NT2/D1 (cell line): Measurements from ENCODE around the gene NKRF.

Experiments
- DNase-seq: peaks from one replicate; pipeline ENCODE4 v3.0.0-alpha.2; 2011; ENCODE audit warnings: low read depth, low spot score
- H3K27me3 ChIP-seq: 2 replicates; pipeline ENCODE4 v1.6.0; 2011; ENCODE audit warnings: mild to moderate bottlenecking; ENCODE audit not compliant: insufficient read length, insufficient read depth
- H3K36me3 ChIP-seq: 2 replicates; pipeline ENCODE4 v1.6.1; 2011; ENCODE audit warnings: mild to moderate bottlenecking, low read length, mixed read lengths; ENCODE audit not compliant: insufficient read depth, insufficient read length
- H3K4me1 ChIP-seq: 2 replicates; pipeline ENCODE4 v1.5.1; 2011; ENCODE audit not compliant: insufficient read depth, insufficient read length
- H3K4me3 ChIP-seq: 2 replicates; pipeline ENCODE4 v1.5.1; 2011; ENCODE audit warnings: low read depth; ENCODE audit not compliant: insufficient read length
- H3K9ac ChIP-seq: 2 replicates; pipeline ENCODE4 v1.6.0; 2011; ENCODE audit warnings: low read depth; ENCODE audit not compliant: insufficient read length
- H3K9me3 ChIP-seq: 2 replicates; pipeline ENCODE4 v1.5.1; 2011; ENCODE audit warnings: mild to moderate bottlenecking, low read length; ENCODE audit not compliant: insufficient read depth
- SUZ12 ChIP-seq: IDR thresholded peaks from 2 replicates; pipeline ENCODE4 v1.6.1; 2011; ENCODE audit not compliant: insufficient read length, insufficient read depth; ENCODE audit errors: extremely low read depth
- YY1 ChIP-seq: IDR thresholded peaks from 2 replicates; pipeline ENCODE4 v1.6.1; 2011; ENCODE audit not compliant: insufficient read length, insufficient read depth
- ZNF274 ChIP-seq: IDR thresholded peaks from 2 replicates; pipeline ENCODE4 v1.6.1; 2011; ENCODE audit warnings: mild to moderate bottlenecking, low read depth, low read length

NKRF gene

DNA sequence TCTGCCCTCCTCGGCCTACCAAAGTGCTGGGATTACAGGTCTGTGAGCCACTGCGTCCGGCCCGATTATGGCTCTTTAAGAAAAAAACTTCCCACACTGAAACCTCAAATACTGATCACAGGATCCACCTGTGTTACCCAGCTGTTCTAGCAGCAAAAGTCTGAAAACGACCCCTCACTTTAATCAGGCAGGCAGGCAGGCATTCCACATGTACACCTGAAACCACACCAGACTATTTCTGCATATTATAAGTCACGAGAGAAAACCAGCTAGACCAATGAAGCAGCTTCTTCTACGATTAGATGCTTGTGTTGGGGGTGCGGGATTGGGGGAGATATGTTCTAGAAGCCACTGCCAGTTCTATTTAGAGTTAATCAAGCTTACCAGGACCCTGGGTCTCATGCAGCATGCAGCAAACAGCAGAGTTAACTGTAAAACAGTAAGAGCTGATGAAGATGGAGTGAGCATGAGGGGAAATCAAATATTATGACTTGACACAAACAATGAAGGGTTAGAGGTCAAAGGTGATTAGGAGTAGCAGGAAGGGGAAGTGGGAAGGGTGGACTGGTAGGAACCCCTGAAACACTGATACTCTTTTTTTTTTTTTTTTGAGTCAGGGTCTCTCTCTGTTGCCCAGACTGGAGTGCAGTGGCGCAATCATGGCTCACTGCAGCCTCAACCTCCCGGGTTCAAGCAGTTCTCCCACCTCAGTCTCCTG is 18.9 kb upstream of the NKRF start:
- no peak overlapping the region for H3K9ac ChIP-seq
- no peaks in the 10 kb centered on the region for H3K4me1 ChIP-seq
- H3K36me3 ChIP-seq: peaks cover 23% of the 10 kb centered on the region
- H3K4me3 ChIP-seq: no peak overlapping the region
- TF ChIP-seq YY1: no peak
- no peaks in the 10 kb centered on the region for H3K9me3 ChIP-seq
- H3K27me3 ChIP-seq: no peaks in the 10 kb centered on the region
- no peak for DNase-seq

DNA sequence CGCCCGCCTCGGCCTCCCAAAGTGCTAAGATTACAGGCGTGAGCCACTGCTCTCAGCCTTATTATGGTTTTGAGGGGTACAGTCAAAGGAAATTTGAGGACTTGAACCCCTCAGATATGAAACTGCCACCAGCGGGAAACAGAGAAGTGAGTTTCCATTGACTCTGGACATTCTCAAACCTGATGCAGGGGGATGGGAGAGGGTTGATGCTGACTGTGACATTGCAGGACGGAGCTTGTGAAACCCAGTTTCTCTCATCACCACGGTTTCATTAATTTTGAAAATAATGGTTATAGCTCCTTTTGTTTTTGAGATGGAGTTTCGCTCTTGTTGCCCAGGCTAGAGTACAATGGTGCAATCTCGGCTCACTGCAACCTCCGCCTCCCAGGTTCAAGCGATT is 18.2 kb upstream of the NKRF start:
- H3K27me3 ChIP-seq: no peaks in the 10 kb centered on the region
- no peaks in the 10 kb centered on the region for H3K4me1 ChIP-seq
- no peak overlapping the region for H3K9ac ChIP-seq
- DNase-seq: no peak
- no peak overlapping the region for H3K4me3 ChIP-seq
- H3K9me3 ChIP-seq: no peaks in the 10 kb centered on the region
- peaks cover 21% of the 10 kb centered on the region for H3K36me3 ChIP-seq
- TF ChIP-seq YY1 (no peak), SUZ12 (no peak), ZNF274 (no peak)

DNA sequence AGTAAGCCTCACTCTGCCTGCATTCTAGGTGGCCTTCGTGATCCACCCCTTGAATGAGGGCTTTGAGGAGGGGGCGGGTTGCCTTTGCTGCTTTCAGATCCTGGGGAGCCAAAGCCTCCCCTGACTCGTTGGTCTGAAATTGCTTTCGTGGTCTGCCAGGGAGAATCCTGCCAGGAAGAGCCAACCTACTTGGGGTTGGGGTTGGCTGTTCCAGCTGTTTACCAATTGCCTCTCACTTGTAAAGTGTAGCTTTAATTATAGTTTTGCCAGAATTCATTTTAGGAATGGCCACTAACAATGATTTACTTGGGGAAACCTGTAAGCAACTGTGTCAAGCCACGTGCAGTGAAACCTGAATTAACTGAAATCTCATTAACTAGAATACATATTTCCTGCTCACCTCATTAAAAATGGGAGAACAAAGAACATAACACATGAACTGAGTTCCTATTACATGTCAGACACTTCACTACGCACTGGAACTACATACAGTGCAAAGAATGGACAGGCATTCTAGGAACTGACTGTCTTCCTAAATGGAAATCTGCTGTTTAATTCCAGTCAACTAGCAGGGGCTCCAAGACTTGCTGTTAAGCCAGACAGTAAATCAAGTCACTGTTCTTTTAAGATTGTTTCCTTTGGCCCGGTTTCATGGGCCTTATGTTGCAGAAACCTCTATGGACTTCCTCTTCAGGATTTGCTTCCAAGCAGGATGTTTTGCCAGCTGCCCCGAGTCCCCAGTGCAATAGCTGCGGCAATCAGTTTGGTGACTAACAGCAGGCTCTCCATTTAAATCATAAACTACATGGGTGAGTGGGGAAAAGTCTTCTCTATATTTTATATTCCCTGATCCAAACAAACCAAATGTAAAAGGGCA is 16.4 kb upstream of the NKRF start:
- H3K9ac ChIP-seq: no peak overlapping the region
- DNase-seq: no peak
- H3K27me3 ChIP-seq: no peaks in the 10 kb centered on the region
- no peaks in the 10 kb centered on the region for H3K4me1 ChIP-seq
- peaks cover 13% of the 10 kb centered on the region for H3K36me3 ChIP-seq
- no peak for TF ChIP-seq SUZ12
- TF ChIP-seq ZNF274: no peak
- TF ChIP-seq YY1: no peak
- H3K9me3 ChIP-seq: no peaks in the 10 kb centered on the region
- H3K4me3 ChIP-seq: no peak overlapping the region

DNA sequence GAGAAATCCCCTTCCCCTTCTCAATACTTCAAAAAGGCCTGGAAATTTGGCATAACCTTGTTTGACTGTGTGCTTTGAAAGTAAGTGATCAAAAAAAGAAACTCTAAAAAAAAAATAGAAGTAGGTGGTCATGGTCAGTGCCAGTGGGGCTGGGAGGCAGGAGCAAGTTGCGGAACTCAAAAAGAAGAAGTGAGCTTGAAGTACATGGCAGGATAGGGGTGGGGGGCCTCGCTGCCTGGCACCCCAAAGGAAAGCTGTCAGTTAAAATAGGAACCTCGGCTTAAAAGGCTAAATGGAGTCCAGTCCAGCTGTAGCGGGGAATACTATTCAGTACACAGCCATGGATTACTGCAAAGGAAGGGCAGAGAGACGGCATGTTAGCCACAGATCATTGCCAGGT is 12.2 kb upstream of the NKRF start:
- Histone ChIP-seq H3K27me3 (no peaks in the 10 kb centered on the region), H3K9ac (peak overlapping the region; percentile 9), H3K9me3 (no peaks in the 10 kb centered on the region), H3K4me3 (no peak overlapping the region), H3K36me3 (no peaks in the 10 kb centered on the region), H3K4me1 (peaks cover 3% of the 10 kb centered on the region)
- no peak for TF ChIP-seq YY1
- TF ChIP-seq ZNF274: no peak
- no peak for TF ChIP-seq SUZ12
- DNase-seq: no peak

DNA sequence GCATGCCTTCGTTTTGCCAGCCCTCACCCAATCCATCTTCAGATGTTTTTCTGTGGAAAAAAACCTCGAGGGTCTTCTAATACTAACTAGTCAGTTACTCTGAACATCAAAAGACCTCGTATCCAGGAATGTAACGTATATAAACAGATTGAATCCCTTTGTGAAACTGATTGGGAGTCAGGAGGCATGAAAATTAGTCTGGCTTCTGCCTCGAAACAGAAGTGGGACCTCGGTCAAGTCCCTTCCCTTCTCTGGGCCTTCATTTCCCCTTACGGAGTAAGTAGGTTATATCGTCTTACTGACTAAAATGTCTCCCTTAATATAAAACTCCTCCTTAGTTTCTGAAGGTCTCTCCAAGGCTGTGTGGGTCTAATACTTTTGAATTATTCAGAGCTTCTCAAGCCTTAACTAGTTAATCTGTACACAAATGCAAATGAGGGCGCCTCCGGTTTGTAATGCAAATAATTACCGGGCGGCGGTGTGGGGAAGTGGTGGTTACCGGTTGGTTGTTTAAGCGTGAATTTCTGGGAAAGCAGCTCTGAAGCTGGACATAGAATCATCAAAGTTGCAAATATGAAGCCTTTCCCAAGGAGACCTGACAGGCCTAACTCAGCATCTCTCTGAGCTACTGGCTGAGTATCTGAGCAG is 11.4 kb upstream of the NKRF start:
- Histone ChIP-seq H3K36me3 (no peaks in the 10 kb centered on the region), H3K9ac (peak overlapping the region; percentile 50), H3K4me3 (no peak overlapping the region), H3K4me1 (peaks cover 3% of the 10 kb centered on the region), H3K27me3 (no peaks in the 10 kb centered on the region), H3K9me3 (no peaks in the 10 kb centered on the region)
- DNase-seq: no peak
- no peak for TF ChIP-seq YY1
- TF ChIP-seq SUZ12: no peak
- no peak for TF ChIP-seq ZNF274

DNA sequence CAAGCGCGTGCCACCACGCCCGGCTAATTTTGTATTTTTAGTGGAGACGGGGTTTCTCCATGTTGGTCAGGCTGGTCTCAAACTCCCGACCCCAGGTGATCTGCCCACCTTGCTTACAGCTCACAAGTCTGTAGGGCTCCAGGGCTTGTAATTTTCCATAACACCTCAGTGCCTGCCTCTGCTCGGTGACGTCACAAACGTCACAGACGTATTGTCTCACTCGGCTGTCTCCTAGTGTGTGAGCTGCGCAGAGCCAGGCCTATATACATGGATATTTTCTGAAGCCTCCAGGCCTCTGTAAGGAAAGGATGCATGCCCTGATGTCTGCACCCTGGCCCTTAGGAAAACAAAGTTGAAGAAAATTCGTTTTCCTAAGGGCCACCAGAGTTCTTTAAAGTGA is 8.6 kb upstream of the NKRF start:
- DNase-seq: no peak
- Histone ChIP-seq H3K4me1 (peaks cover 3% of the 10 kb centered on the region), H3K36me3 (no peaks in the 10 kb centered on the region), H3K27me3 (no peaks in the 10 kb centered on the region), H3K4me3 (no peak overlapping the region), H3K9me3 (no peaks in the 10 kb centered on the region), H3K9ac (no peak overlapping the region)
- no peak for TF ChIP-seq SUZ12
- no peak for TF ChIP-seq ZNF274
- no peak for TF ChIP-seq YY1

DNA sequence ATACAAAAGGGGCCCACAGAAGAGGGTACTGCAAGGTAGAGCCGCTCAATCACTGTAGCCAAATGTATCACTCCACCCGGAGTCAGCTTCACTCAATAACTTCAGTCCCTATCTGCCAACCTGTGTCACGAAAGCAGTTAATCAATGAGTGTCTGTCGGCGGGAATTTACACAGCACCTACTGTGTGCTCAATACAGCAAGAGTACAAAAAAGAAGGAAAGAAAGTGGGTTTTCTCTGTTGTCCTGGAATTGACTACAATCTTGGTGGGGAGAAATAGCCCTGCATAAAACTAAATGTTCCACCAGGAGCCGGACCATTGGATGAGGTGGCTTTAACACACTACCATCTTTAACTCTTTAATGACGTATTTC is 780 bp upstream of the NKRF start:
- Histone ChIP-seq H3K27me3 (no peaks in the 10 kb centered on the region), H3K9ac (peak overlapping the region; percentile 100), H3K9me3 (no peaks in the 10 kb centered on the region), H3K4me3 (no peak overlapping the region), H3K36me3 (peaks cover 18% of the 10 kb centered on the region), H3K4me1 (no peaks in the 10 kb centered on the region)
- TF ChIP-seq SUZ12 (no peak), ZNF274 (no peak), YY1 (no peak)
- DNase-seq: no peak
